Hepatocyte (in vitro differentiated cells): ENCODE data around the gene FAM209A. TPM values are rescaled to one million over a fixed set of nuclear protein-coding genes. Genes with fewer than 3 reads are reported as not detected.
"Not testable (repeated sequence)": the region's sequence is repeated elsewhere in the genome, so short reads cannot be mapped to it uniquely, and the experiment has no call there.

ENCODE experiments used
- DNase-seq: peaks from one replicate; pipeline ENCODE4 v3.0.0-alpha.2; 2016; ENCODE audit warnings: low spot score
- H2AFZ ChIP-seq: fragments of 200-600 bp; sonication (generic); 2 replicates; pipeline ENCODE4 v1.6.0; 2016; ENCODE audit warnings: antibody characterized with exemption, mild to moderate bottlenecking
- H3K27ac ChIP-seq: fragments of 200-600 bp; sonication (generic); 2 replicates; pipeline ENCODE4 v1.5.1; 2016; ENCODE audit warnings: mild to moderate bottlenecking
- H3K27me3 ChIP-seq: fragments of 200-600 bp; sonication (generic); 2 replicates; pipeline ENCODE4 v1.6.1; 2016
- H3K36me3 ChIP-seq: fragments of 200-600 bp; sonication (generic); replicated peaks from 2 replicates; pipeline ENCODE4 v1.5.1; 2016; ENCODE audit warnings: low read depth; ENCODE audit not compliant: insufficient read depth
- H3K4me1 ChIP-seq: fragments of 200-600 bp; sonication (generic); 2 replicates; pipeline ENCODE4 v1.5.1; 2016; ENCODE audit warnings: mild to moderate bottlenecking, moderate library complexity; ENCODE audit not compliant: insufficient read depth
- H3K4me2 ChIP-seq: fragments of 200-600 bp; sonication (generic); 2 replicates; pipeline ENCODE4 v1.6.0; 2016
- H3K4me3 ChIP-seq: fragments of 200-600 bp; sonication (generic); 2 replicates; pipeline ENCODE4 v1.5.1; 2016; ENCODE audit warnings: mild to moderate bottlenecking
- H3K79me2 ChIP-seq: fragments of 200-600 bp; sonication (generic); 2 replicates; pipeline ENCODE4 v1.6.0; 2017; ENCODE audit warnings: mild to moderate bottlenecking
- H3K9me2 ChIP-seq: fragments of 200-600 bp; sonication (generic); replicated peaks from 2 replicates; pipeline ENCODE4 v1.6.0; 2017; ENCODE audit warnings: mild to moderate bottlenecking; ENCODE audit not compliant: insufficient read depth
- H3K9me3 ChIP-seq: fragments of 200-600 bp; sonication (generic); 2 replicates; pipeline ENCODE4 v1.5.1; 2016; ENCODE audit warnings: low read depth, mild to moderate bottlenecking
- H4K20me1 ChIP-seq: fragments of 200-600 bp; sonication (generic); 2 replicates; pipeline ENCODE4 v1.6.0; 2016; ENCODE audit warnings: mild to moderate bottlenecking; ENCODE audit not compliant: insufficient read depth, poor library complexity, severe bottlenecking
- CTCF ChIP-seq: fragments of 200-600 bp; sonication (generic); IDR thresholded peaks from 2 replicates; pipeline ENCODE4 v1.5.1; 2016; ENCODE audit warnings: antibody characterized with exemption, mild to moderate bottlenecking; ENCODE audit not compliant: poor library complexity
- EZH2 ChIP-seq: fragments of 200-600 bp; sonication (generic); IDR thresholded peaks from 2 replicates; pipeline ENCODE4 v1.6.1; 2016; ENCODE audit warnings: antibody characterized with exemption, mild to moderate bottlenecking, borderline replicate concordance
- EZH2phosphoT487 ChIP-seq: fragments of 200-600 bp; sonication (generic); IDR thresholded peaks from one replicate; pipeline ENCODE4 v1.6.1; 2018; ENCODE audit warnings: antibody characterized with exemption, mild to moderate bottlenecking, low read depth, moderate library complexity; ENCODE audit not compliant: unreplicated experiment, severe bottlenecking
- WGBS: methylation state at CpG from one replicate; pipeline ENCODE4 v1.1.6; 2016; ENCODE audit warnings: low lambda C conversion rate; ENCODE audit errors: missing lambda C conversion rate; 5-methylcytosine and 5-hydroxymethylcytosine counted together
- polyA plus RNA-seq: library from polyadenylated mRNA; unstranded; fragments of >200 nt; fragmentation: Nextera tagmentation; extraction: Ambion mirVana; gene quantifications from 2 replicates; pipeline ENCODE4 v1.2.1, GENCODE V29; 2016
- total RNA-seq: library from RNA; depleted of rRNA; stranded (reverse); fragments of >200 nt; gene quantifications from 2 replicates; pipeline ENCODE4 v1.2.3, GENCODE V29; 2014

Gene FAM209A, protein sequence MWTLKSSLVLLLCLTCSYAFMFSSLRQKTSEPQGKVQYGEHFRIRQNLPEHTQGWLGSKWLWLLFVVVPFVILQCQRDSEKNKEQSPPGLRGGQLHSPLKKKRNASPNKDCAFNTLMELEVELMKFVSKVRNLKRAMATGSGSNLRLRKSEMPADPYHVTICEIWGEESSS
- total RNA-seq, result 0.40 TPM in 1 of 2 replicates, not detected in the other
- 0.89 TPM in 1 of 2 replicates, not detected in the other for polyA plus RNA-seq

DNA sequence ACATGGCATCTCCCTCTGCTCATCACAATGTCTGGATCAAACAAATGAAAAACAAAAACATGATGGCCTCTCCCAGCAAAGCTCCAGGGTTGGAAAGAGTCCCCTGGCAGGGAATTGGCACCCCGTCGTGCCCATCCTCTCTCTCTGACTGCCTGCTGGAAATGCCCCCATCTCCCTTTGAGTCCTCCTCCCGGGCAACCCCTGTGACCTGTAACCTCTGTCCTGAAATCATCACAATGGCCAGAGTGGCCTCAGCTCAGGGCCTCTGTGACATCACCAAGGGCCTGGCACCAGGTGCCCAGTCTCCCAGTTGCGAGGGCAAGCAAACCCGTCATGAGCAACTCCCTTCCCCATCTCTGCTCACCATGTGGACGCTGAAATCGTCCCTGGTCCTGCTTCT is at the start of gene FAM209A:
Gene FAM209A, plus strand, starts transcription at position 301 of the 400 bp plus-strand sequence. Its CDS starts 65 bp downstream, at position 366.
- not testable (repeated sequence) for H3K9me3 ChIP-seq, H2AFZ ChIP-seq, DNase-seq, H3K4me2 ChIP-seq, H4K20me1 ChIP-seq, H3K36me3 ChIP-seq, H3K4me1 ChIP-seq, H3K27ac ChIP-seq, H3K79me2 ChIP-seq, H3K27me3 ChIP-seq, H3K9me2 ChIP-seq, H3K4me3 ChIP-seq
- 94% methylated on average over 7 of the region's 7 CpGs for WGBS

DNA sequence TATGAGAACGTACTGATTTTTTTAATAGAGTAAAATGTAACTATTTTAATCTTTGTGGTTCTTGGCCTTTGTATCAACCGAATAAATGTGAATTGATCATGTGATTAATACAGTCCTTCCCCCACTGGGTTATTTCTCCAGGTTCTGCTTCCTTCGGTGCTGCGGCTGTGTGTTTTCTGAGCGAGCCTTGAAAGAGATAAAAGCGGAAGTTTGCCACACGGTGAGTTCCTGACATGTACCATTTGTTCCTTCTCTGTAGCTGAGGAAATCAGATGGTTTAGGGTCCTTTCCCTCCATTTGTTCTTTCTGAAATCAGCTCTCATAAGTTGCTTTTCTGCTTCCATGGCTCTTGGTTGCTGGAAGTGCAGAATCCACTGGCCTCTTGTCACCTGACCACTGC is 40.6 kb upstream of the FAM209A start:
- no peak overlapping the region for H2AFZ ChIP-seq
- H3K36me3 ChIP-seq, result no peaks in the 10 kb centered on the region
- H3K27ac ChIP-seq, result no peak overlapping the region
- no peaks in the 10 kb centered on the region for H4K20me1 ChIP-seq
- H3K9me2 ChIP-seq, result no peaks in the 10 kb centered on the region
- H3K4me2 ChIP-seq, result no peak overlapping the region
- peaks cover 3% of the 10 kb centered on the region for H3K79me2 ChIP-seq
- H3K4me3 ChIP-seq, result no peak overlapping the region
- no peaks in the 10 kb centered on the region for H3K9me3 ChIP-seq
- no peak for TF ChIP-seq CTCF
- TF ChIP-seq EZH2phosphoT487, result no peak
- TF ChIP-seq EZH2, result no peak
- WGBS, result 97% methylated on average over 7 of the region's 7 CpGs
- no peak for DNase-seq
- H3K4me1 ChIP-seq, result no peaks in the 10 kb centered on the region
- no peaks in the 10 kb centered on the region for H3K27me3 ChIP-seq

DNA sequence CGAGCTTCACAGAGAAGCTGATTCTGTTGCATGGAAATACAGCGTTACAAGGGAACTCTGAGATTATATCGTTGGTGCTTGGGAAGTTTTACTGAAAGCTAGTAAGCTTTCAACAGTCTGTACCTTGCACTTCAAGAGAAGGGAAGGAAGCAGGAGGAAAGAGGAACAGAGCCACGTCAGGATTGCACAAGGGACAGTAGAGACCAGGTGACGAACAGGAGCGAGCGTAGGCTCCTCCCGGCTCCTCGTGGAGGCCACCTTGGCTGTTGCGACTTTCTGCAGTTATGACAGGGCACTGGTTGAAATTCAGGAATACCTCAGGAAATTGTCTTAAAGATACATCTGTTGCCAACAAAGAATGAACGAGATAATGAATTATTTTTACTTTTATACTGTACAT is 37.3 kb upstream of the FAM209A start:
- DNase-seq, result no peak
- WGBS, result 91% methylated on average over 11 of the region's 11 CpGs
- TF ChIP-seq EZH2phosphoT487, result no peak
- no peak for TF ChIP-seq CTCF
- no peak for TF ChIP-seq EZH2

GRCh38 chr20:56488566-56488965 is 36.0 kb upstream of the FAM209A start:
- Histone ChIP-seq H3K4me1 (no peaks in the 10 kb centered on the region), H3K9me3 (no peaks in the 10 kb centered on the region), H3K36me3 (no peaks in the 10 kb centered on the region), H3K4me3 (no peak overlapping the region), H2AFZ (no peak overlapping the region), H3K4me2 (no peak overlapping the region), H3K9me2 (no peaks in the 10 kb centered on the region), H3K79me2 (peaks cover 8% of the 10 kb centered on the region), H4K20me1 (no peaks in the 10 kb centered on the region), H3K27ac (no peak overlapping the region), H3K27me3 (no peaks in the 10 kb centered on the region)
- no peak for DNase-seq
- no peak for TF ChIP-seq EZH2
- 98% methylated on average over 5 of the region's 5 CpGs for WGBS

More for the DNA sequence above, 37.3 kb upstream of the FAM209A start:
- Histone ChIP-seq H3K36me3 (no peaks in the 10 kb centered on the region), H2AFZ (no peak overlapping the region), H3K4me2 (no peak overlapping the region), H3K9me3 (no peaks in the 10 kb centered on the region), H3K79me2 (peaks cover 6% of the 10 kb centered on the region), H3K27ac (no peak overlapping the region), H3K9me2 (no peaks in the 10 kb centered on the region), H3K27me3 (no peaks in the 10 kb centered on the region), H4K20me1 (no peaks in the 10 kb centered on the region), H3K4me1 (no peaks in the 10 kb centered on the region), H3K4me3 (no peak overlapping the region)
